Measurements from ENCODE around the gene ROBO2.

ROBO2 gene

GRCh38 chr3:77186319-77186718 lies 146.4 kb downstream of the ROBO2 start:
- DNase-seq (ENCODE audit: low read depth in 3 of 3, low spot score in 1 of 3) = no peak

- DNase-seq (ENCODE audit: low read depth in 3 of 3, low spot score in 1 of 3) = no peak
These were observed 146.8 kb downstream of the ROBO2 start for GRCh38 chr3:77186728-77187127.

GRCh38 chr3:77188210-77188609 lies 148.3 kb downstream of the ROBO2 start:
- DNase-seq (ENCODE audit: low read depth in 3 of 3, low spot score in 1 of 3) = no peak

GRCh38 chr3:77189258-77189657 lies 149.4 kb downstream of the ROBO2 start:
- DNase-seq (ENCODE audit: low read depth in 3 of 3, low spot score in 1 of 3) = no peak

- DNase-seq (ENCODE audit: low read depth in 3 of 3, low spot score in 1 of 3) = no peak
These were observed 149.8 kb downstream of the ROBO2 start for GRCh38 chr3:77189684-77190083.

GRCh38 chr3:77190374-77190773 lies 150.5 kb downstream of the ROBO2 start:
- no peak for DNase-seq (ENCODE audit: low read depth in 3 of 3, low spot score in 1 of 3)

GRCh38 chr3:77191014-77191413 lies 151.1 kb downstream of the ROBO2 start:
- DNase-seq (ENCODE audit: low read depth in 3 of 3, low spot score in 1 of 3) = no peak

GRCh38 chr3:77191640-77192039 lies 151.7 kb downstream of the ROBO2 start:
- no peak for DNase-seq (ENCODE audit: low read depth in 3 of 3, low spot score in 1 of 3)

- no peak for DNase-seq (ENCODE audit: low read depth in 3 of 3, low spot score in 1 of 3)
These were observed 156.1 kb downstream of the ROBO2 start for GRCh38 chr3:77195766-77196545.

GRCh38 chr3:77197408-77197807 lies 157.5 kb downstream of the ROBO2 start:
- no peak for DNase-seq (ENCODE audit: low read depth in 3 of 3, low spot score in 1 of 3)

- no peak for DNase-seq (ENCODE audit: low read depth in 3 of 3, low spot score in 1 of 3)
These were observed 164.0 kb downstream of the ROBO2 start for GRCh38 chr3:77203851-77204250.

- DNase-seq (ENCODE audit: low read depth in 3 of 3, low spot score in 1 of 3) = no peak
These were observed 164.9 kb downstream of the ROBO2 start for GRCh38 chr3:77204788-77205187.

GRCh38 chr3:77207753-77208152 lies 167.9 kb downstream of the ROBO2 start:
- no peak for DNase-seq (ENCODE audit: low read depth in 3 of 3, low spot score in 1 of 3)

GRCh38 chr3:77222701-77223100 lies 182.8 kb downstream of the ROBO2 start:
- no peak for DNase-seq (ENCODE audit: low read depth in 3 of 3, low spot score in 1 of 3)

GRCh38 chr3:77227567-77227966 lies 187.7 kb downstream of the ROBO2 start:
- no peak for DNase-seq (ENCODE audit: low read depth in 3 of 3, low spot score in 1 of 3)

GRCh38 chr3:77232557-77232956 lies 192.7 kb downstream of the ROBO2 start:
- DNase-seq (ENCODE audit: low read depth in 3 of 3, low spot score in 1 of 3) = no peak

- no peak for DNase-seq (ENCODE audit: low read depth in 3 of 3, low spot score in 1 of 3)
These were observed 194.1 kb downstream of the ROBO2 start for GRCh38 chr3:77234004-77234403.

- no peak for DNase-seq (ENCODE audit: low read depth in 3 of 3, low spot score in 1 of 3)
These were observed 196.2 kb downstream of the ROBO2 start for GRCh38 chr3:77236118-77236517.

GRCh38 chr3:77240072-77240650 lies 200.3 kb downstream of the ROBO2 start:
- no peak for DNase-seq (ENCODE audit: low read depth in 3 of 3, low spot score in 1 of 3)

GRCh38 chr3:77242371-77242770 lies 202.5 kb downstream of the ROBO2 start:
- DNase-seq (ENCODE audit: low read depth in 3 of 3, low spot score in 1 of 3) = no peak

- DNase-seq (ENCODE audit: low read depth in 3 of 3, low spot score in 1 of 3) = no peak
These were observed 205.1 kb downstream of the ROBO2 start for GRCh38 chr3:77244981-77245380.

- DNase-seq (ENCODE audit: low read depth in 3 of 3, low spot score in 1 of 3) = no peak
These were observed 207.2 kb downstream of the ROBO2 start for GRCh38 chr3:77247061-77247460.

- DNase-seq (ENCODE audit: low read depth in 3 of 3, low spot score in 1 of 3) = no peak
These were observed 207.9 kb downstream of the ROBO2 start for GRCh38 chr3:77247817-77248216.

Data from stimulated activated CD4-positive, alpha-beta T cell treated with anti-CD3 and anti-CD28 coated beads, TNF-alpha, amount 100 ng/mL, for 1 hour (primary cell).